Prostate gland (tissue), 2 donors: ENCODE results near the gene MBD2.

Experiments
- CTCF ChIP-seq, 4 experiments: fragments of 200-600 bp in 2 of 4; fragments of 450-650 bp in 2 of 4; sonication (generic) in 2 of 4; IDR thresholded peaks; 1 replicate in 3 of 4; 2 replicates in 1 of 4; pipeline ENCODE4 v1.5.1; 2016 to 2019; ENCODE audit warnings: antibody characterized with exemption in 4 of 4, mild to moderate bottlenecking in 2 of 4, moderate library complexity in 2 of 4
- POLR2A ChIP-seq: fragments of 450-650 bp; IDR thresholded peaks from one replicate; pipeline ENCODE4 v1.6.1; 2016; ENCODE audit warnings: antibody characterized with exemption, mild to moderate bottlenecking

- TF ChIP-seq CTCF (IDR thresholded peaks at IDR 0.05): no peak
- TF ChIP-seq POLR2A: no peak
Measured at GRCh38 chr18:54173250-54173649, 51.2 kb downstream of the MBD2 start.
